ENCODE data around the gene ALKBH2.

The ALKBH2 gene

DNA sequence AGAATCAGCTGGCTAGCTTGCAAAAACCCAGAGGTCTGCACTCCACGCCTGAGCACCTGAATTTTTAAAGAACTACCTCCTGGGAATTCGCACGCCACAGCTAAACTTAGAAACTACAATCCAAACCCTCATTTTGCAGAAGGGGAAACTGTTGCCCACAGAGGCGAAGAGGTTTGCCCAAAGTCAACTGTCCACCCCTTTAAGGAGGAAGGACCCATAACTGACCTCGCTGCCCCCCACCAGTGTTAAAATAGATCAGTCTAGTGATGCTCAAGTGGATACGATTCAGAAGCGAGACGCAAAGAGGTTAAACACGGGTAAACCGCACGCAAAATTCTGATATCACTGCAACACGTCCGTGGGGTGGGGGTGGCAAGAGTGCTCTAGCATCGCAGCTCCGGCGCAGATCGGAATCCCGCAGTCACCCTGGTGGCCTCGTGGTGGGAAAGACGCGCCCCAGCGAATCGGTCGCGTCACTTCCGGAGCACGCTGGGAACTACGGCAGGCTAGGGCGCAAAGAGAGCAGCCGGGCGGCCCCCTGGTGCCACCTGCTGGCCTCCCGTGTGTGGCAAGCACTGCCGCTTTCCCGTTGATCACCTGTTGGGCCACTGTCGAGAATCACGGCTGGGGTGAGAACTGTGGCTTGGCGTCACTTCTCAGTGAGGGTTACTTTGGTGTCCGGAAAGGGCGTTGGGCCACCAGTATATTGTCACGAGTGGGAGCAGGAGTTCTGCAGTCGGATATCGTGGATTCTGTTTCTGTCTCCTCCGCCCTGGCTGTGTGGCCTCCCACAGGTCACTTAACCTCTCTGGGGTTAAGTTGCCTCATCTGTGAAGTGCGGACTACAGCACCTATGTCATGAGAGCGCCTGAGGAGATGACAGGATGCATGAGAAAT, at the start of gene ALKBH2:
Gene ALKBH2 (minus strand): TSS at position 451 of the 897 bp plus-strand sequence. CDS start 686 bp downstream, outside the sequence.
- DNase-seq, result peak; percentile 93

DNA sequence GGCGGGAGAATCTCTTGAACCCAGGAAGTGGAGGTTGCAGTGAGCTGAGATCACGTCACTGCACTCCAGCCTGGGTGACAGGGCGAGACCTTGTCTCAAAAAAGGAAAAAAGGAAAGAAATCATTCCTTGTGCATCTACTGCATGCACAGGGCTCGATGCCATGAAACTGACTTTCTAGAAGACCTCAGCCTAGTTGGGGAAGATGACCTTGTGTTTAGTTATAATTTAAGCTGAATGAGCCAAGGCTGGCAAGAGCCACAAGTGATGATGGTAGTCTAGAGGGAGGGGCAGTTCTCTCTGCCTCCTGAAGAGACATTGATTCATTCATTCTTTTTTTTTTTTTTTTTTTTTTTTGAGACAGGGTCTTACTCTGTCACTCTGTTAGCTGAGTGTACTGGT, 47.3 kb upstream of the ALKBH2 start:
- DNase-seq, result no peak

DNA sequence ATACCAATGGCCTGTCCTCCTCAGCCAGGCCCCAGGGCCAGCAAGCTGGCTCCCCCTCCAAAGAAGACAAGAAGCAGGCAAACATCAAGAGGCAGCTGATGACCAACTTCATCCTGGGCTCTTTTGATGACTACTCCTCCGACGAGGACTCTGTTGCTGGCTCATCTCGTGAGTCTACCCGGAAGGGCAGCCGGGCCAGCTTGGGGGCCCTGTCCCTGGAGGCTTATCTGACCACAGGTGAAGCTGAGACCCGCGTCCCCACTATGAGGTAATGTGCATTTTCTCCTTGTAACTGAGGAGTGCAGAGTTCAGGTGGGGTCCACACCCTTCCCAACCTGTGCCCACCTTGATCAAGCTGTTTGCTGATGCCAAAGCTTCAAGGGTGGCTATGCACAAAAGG, 46.5 kb upstream of the ALKBH2 start:
- DNase-seq, result no peak

DNA sequence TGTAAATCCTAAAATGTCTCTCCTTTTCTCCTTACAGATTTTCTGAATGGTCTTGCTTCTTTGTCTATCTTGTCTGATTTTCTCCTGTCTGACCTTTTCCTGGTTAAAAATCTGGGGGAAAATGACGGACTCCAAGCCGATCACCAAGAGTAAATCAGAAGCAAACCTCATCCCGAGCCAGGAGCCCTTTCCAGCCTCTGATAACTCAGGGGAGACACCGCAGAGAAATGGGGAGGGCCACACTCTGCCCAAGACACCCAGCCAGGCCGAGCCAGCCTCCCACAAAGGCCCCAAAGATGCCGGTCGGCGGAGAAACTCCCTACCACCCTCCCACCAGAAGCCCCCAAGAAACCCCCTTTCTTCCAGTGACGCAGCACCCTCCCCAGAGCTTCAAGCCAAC, 46.1 kb upstream of the ALKBH2 start:
- DNase-seq, result no peak

DNA sequence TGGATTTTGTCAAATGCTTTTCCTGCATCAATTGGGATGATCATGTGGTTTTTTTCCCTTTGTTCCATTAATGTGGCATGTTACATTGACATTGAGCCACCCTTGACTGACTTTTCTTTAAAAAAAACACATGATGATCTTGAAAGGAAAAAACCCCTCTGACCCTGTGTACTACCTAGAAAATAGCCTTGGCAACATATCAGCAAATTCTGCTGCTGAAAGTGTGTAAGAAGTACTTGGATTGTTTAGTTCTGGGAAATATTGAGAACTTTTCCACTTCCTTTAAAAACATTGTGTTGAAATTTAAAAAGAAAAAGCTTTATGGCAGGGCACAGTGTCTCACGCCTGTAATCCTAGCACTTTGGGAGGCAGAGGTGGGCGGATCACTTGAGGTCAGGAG, 43.8 kb upstream of the ALKBH2 start:
- DNase-seq, result peak; percentile 39

DNA sequence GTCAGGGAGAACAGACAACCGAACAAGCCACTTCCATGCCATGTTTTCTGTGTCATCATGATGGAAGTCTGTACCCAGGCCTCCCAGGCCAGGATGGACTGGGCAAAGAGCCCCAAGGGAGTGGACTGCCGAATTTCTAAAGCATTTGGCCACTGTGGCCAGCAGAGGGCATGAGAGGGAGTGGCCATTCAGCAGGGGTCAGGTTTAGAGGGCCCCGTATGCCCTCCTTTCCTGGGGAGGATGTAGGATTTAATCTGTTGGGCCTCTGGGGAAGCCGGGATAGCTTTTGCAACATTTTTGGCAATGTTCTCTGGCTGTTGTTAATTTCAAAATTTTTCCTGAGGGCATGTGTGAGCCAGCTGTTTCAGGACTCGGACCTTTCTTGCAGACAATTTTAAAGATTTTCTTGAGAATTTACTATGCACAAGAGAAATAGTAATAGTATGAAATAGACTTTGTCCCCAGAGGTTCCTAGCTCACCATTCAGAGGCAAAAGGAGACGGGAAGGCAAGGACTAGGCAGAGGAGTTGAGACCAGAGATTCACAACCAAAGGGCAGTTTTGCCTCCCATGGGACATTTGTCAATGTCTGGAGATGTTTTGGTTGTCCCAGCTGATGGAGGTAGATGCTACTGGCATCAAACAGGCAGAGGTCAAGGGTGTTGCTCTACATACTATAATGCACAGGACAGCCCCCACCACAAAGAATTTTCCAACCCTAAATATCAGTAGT, 41.1 kb upstream of the ALKBH2 start:
- peak; percentile 25 for DNase-seq

DNA sequence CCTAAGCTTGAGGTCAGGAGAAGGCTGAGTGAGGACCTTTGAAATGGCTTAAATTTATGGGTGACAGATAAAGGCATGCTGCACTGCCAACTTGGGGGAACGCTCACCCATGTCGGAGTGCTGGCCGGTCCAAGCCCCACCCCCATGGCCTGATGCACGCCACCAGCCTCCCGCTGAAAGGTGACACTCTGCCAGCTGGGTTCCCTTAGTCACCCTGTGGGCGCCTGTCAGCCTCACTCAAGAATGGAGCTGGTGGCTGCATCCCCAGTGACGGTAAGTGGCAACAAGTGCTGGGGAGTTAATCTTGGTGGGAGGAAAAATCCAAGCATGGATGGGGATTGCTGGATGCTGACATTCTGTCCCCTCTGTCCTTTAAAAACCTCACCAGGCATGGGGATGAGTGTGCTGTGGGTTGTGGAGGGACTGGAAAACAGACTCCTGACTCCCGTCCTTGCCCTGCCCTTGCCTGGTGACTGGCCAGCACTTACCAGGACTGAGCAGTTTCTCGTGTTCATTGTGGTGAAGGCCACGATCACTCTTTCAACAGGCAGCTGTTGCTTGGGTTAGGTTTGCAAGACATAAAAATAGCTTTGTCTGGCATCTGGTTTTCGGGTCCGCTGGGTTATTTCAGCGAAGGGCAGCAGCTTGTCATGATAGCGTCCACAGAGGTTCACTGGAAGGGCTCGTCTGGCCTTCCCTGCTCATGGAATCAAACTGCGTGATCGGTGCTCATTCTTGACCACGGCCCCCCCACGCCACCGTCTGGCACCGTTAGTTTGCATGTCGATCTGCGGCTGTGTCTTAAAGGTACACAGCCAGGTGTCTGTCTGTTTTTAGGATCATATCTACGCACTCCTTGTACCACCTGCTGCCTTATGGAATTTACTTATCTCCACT, 38.1 kb upstream of the ALKBH2 start:
- no peak for DNase-seq

DNA sequence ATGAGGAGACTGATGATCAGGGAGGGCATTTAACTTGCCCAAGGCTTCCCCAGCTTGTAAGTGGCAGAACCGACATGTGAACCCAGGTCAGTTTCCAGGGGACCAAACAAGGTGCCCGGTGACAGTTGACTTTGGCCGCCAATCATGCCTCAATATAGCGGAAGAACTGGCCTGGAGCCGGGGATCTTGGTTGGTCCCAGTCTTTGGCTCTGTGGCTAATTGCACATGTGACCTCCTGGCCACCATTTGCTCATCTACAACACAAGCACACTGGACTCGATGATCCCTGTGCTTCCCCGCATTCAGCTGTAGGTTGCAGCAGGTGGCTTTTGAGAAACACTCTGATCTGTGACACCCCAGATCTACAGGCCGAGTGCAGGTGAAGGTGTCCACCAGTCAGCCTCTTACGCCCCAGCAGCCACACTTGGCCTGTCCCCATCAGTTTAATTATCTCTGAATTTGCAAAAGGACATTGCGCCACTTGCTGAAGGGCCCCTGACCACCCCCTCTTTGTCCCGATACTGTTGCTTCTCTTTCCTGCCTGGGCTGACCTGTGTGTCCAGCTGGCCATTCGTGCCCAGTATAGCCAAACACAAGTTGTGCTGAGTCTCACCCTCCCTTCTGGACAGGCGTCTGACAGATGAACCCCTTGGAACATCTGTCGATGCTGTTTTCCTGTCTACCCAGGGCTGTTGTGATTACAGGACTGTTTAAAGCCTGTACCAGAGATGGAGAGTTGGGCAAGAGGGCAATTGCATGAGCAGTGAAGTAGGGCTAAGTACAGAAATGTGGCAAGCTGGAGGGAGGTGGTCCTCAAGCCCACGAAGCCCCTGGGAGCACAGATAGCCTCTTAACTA, 37.3 kb upstream of the ALKBH2 start:
- DNase-seq, result no peak

DNA sequence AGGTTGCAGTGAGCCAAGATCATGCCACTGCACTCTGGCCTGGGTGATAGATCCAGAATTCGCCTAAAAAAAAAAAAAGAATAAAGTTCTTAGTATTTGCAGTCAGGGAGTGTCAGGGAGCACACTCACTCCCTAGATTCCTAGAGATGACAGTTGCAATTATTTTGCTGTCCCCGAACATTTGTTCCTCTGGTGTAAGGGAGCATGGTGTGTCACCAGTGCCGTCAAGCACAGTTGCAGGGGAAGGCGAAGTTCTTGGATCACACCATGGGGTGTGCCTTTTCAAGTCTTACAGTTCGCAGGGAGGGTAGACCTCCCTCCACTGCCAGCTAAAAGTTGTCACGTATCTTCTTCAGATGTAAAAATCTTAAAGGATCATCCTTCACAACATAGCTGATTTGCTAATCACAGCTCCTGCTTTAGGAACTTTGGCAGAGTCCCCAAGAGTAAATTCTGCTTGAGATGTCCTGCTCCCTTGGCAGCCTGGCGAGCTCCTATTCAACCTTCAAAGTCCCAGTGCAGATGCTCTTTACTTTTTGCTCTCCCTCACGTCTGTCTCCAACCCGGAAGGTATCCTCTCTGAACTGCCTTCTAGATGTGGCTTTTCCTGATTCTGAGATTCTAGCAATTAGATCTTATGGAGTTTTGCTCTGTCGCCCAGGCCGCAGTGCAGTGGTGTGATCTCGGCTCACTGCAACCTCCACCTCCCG, 34.4 kb upstream of the ALKBH2 start:
- DNase-seq, result no peak

DNA sequence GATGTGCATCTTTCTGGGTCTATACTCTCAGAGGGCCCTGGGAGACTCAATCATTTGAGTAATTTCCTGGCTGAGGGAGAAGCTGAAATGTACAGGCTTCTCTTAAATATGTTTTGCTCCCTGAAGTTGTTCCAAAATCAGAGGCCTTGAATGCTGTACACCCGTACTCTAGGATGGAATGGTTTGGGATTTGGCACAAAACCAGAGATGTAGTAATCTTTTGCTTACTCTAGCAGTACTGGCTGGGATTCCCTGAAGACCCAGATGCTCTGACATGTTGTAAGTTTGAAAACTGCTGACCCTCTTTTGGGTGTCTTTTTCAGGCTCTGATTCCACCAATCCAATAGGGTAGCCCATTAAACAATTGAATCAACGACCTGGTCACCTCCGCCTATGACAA, 33.5 kb upstream of the ALKBH2 start:
- DNase-seq, result no peak

DNA sequence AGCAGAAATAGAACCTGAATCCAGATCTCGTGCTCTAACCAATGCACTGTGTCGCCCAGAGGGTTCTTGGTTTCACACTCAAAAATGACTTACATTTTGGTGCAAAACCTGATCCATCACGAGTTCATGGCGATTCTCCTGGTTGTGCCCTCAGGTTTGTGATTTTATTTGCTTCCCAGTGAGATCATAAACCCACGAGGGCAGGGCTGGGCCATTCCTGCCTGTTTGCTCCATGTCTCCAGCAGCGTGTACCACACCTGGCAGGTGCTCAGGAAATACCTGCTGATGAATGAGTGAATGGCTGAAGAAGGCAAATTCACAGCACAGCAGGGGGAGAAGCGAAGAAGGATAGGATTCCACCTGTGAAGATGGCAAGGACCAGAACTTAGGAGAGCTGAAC, 32.5 kb upstream of the ALKBH2 start:
- DNase-seq, result no peak

DNA sequence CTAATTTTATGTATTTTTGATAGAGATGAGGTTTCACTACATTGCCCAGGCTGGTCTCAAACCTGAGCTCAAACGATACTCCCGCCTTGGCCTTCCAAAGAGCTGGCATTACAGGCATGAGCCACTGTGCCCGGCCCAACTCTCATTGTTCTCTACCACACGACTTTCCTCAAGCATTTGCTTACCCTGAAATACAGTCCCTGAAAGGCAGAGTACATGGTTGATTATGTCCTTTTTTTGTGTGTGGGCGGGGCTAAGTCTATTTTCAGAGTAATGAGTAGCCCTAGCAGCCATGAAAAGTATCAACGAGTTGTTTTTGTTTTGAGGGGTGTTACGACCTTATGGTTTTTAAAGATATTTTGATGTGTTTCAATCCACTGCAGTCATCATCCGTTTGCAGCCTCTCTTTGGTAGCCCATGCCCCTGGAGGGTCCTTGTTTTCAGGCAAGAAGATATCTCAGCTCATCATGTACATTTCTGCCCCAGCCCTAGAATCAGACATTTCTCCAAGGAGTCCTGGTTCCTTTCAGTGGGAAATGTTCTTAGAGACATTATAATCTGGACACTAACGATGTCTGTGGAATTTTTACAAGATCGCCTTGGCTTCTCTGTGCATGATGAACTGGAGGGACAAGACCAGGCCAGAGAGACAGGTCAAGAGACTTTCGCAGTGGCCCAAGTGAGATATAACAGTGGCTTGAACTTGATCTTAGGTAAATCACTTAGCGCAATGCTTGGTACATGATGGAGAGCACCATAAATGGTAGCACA, 31.8 kb upstream of the ALKBH2 start:
- no peak for DNase-seq

DNA sequence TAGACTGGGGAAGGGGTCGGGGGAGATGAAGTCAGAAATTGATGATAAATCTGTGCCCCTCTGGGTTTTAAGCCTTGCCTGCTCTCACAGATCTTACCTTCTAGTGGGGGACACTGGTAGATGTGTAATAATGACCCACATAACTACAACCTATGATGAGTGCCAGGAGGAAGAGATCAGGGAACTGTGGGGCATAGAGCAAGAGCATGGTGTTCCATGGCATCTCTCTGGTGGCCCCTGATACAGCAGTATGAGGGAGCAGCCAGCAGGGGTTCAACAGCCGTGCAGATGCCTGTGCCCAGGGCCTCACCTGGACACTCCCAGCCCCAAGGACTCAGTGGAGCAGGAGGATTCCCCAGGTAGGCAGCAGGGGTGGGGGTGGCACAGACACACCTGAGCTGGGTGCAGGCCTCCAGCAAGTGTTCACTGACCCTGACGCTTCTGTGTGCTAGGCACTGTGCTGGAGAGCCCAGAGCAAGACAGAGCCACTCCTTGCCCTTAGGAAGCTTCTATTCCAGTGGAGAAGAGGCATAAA, 28.1 kb upstream of the ALKBH2 start:
- no peak for DNase-seq

DNA sequence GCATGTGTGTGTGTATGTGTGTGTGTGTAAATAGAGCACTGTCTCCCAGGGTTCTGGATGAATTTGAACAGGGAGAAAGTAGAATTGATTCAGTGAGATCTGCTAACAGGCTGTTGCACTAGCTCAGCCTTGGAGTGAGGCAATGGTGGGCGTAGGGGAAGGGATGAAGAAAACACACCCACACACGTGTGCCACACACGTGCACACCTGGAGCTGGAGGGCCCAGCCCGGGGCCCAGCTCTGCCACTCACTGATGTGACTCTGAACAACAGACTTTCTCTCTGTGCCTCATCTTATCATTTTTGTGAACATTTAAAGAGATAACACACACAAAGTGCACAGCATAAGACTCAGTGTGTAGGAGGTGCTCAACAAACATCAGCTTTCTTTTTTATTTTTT, 27.3 kb upstream of the ALKBH2 start:
- no peak for DNase-seq

DNA sequence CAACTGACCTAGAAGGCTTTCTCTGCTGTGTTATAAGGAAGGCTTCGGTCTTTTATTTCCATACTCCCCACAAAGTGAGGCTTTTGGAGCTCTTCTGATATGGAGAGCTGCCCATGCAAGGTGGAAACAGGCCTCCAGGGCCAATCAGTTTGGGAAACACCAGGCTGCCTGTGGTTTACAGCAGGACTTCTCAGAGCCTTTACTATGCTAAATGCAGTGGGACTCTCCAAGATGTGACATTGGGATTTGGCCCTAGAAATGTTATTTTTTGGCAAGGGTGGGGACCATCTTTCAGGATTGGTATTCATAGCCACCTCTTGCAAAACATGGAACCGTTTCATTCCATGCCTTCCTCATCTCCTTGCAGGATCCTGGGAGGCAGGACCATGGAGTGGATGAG, 26.8 kb upstream of the ALKBH2 start:
- no peak for DNase-seq

DNA sequence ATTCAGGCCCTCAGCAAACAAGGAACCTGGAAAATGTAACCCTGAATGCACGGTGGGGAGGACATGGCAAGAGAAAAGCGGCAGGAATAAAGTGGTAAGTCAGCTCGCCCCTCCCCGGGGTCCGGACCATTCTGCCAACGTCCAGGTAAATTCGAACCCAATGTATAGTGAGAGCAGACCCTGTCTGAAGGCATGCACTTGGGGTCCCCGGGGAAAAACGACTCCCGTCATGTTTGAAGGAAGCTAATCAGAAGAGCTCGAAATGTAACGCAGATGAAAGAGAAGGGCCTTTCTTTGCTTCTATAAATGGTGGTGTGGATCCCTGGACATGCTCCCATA, 23.3 kb upstream of the ALKBH2 start:
- no peak for DNase-seq

DNA sequence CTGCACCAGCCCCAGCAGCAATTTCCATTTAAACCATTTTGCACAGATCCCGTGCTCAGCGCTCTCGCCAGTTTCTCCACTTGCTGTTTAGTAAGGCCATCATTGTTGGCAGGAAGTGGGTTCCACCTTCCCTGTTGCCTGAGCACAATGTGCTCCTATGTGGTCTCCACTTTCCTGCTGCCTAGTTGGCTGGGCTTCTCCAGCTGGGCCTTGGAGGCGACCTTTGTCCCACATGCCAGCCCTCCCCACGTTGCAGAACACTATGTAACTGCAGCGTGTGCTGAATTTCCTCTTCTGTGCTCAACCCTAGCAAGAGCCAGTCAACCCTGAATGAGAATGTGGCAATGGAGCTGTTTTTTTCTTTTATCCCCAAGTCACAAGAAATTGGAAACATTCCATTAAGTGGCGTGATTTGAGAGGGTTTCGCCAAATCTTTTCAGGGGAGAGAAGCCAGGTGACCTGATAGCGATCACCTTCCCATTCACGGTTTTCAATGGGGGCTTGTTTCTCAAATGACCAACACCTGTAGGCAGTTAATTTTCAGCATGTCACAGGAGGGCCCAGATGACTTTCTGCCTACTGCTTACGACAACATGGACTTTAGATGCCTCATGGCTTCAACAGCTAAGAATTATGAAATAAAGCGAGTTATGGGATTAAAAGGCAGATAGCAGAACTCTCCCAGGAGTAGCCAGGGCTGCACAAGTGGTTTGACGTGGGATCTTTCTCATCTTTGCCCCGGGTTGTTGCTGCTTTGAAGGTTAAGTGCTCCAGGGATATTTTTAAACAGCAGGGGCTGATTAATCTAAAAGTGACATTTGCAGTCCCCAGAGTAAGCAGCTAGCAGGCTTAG, 22.7 kb upstream of the ALKBH2 start, which contains the start of gene ACACB:
Gene ACACB (plus strand): TSS at position 830 of the 853 bp plus-strand sequence. CDS start 22,819 bp downstream, outside the sequence.
- DNase-seq, result peak; percentile 51

DNA sequence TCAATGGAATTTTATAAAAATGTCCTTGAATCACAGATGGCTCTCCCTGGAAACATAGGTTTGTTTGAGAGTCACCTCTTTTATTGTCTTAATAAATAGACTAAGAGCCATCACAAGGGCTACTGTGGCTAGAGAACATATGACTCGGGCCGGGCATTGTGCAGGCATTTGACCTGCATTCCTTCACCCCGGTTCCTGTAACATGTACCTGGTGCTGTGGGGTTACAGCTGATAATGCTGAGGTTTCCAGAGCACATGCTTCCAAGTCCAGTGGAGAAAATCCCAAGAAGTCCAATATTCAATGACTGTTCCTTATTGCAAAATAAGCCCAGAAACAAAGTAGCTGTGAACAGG, 22.1 kb upstream of the ALKBH2 start:
- no peak for DNase-seq

DNA sequence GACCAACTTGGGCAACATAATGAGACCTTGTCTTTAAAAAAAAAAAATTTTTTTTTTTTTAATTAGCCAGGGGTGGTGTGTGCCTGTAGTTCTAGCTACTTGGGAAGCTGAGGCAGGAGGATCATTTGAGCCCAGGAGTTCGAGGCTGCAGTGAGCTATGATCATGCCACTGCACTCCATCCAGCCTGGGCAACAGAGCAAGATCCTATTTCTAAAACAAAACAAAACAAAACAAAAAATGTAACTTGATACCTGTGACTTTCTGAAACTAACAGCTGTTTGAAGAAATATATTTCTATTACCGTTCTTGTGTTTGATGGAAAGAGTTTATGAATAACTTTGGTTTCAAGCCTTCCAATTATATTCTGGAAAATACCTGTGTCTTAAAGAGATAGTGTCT, 21.4 kb upstream of the ALKBH2 start:
- no peak for DNase-seq
